ENCODE results near the gene C9orf85.
A peak's percentile ranks its signal among the peaks of the same experiment; 100 is the strongest.

C9orf85 gene

GRCh38 chr9:72012646-72013045, 101.2 kb downstream of the C9orf85 start:
- peak; percentile 15 for DNase-seq

GRCh38 chr9:72013292-72013760, 101.9 kb downstream of the C9orf85 start:
- DNase-seq = no peak

GRCh38 chr9:72022841-72023240, 111.4 kb downstream of the C9orf85 start:
- peak; percentile 95 for DNase-seq

Data from fibroblast of skin of back (primary cell).